HL-60 (cell line): ENCODE measurements around the gene NKAIN2.

ENCODE experiments used
- DNase-seq, 2 experiments: peaks; one replicate each; pipeline ENCODE4 v3.0.0-alpha.2; 2010 to 2020; ENCODE audit warnings: low read depth in 1 of 2, low spot score in 1 of 2
- H3K27ac ChIP-seq: fragments of 250-450 bp; sonication (Bioruptor Pico); replicated peaks from 2 replicates; pipeline ENCODE4 v1.5.1; 2020; ENCODE audit warnings: mild to moderate bottlenecking, moderate library complexity
- H3K27me3 ChIP-seq: fragments of 250-450 bp; sonication (Bioruptor Pico); 2 replicates; pipeline ENCODE4 v1.5.1; 2021; ENCODE audit warnings: mild to moderate bottlenecking, moderate library complexity; ENCODE audit not compliant: insufficient read depth, poor library complexity, severe bottlenecking
- H3K4me3 ChIP-seq: replicated peaks from 2 replicates; pipeline ENCODE4 v1.5.1; 2011; ENCODE audit warnings: mild to moderate bottlenecking, control low read depth, low read length; ENCODE audit not compliant: insufficient read depth
- CTCF ChIP-seq: IDR thresholded peaks from one replicate; pipeline ENCODE4 v1.5.1; 2011; ENCODE audit warnings: low read length, control low read depth, inconsistent platforms; ENCODE audit not compliant: insufficient read depth
- GABPA ChIP-seq: IDR thresholded peaks from 2 replicates; pipeline ENCODE4 v1.6.1; 2012; ENCODE audit warnings: low read depth
- POLR2AphosphoS5 ChIP-seq: IDR thresholded peaks from 2 replicates; pipeline ENCODE4 v1.6.1; 2012; ENCODE audit warnings: low read depth
- REST ChIP-seq: IDR thresholded peaks from 2 replicates; pipeline ENCODE4 v1.6.1; 2012; ENCODE audit warnings: low read depth; ENCODE audit not compliant: insufficient replicate concordance
- SPI1 ChIP-seq: IDR thresholded peaks from 2 replicates; pipeline ENCODE4 v1.6.1; 2012; ENCODE audit warnings: low read depth, mild to moderate bottlenecking, borderline replicate concordance

Gene NKAIN2

GRCh38 chr6:124057461-124057860, 253.8 kb downstream of the NKAIN2 start:
- Histone ChIP-seq H3K4me3 (no peak overlapping the region), H3K27me3 (no peaks in the 10 kb centered on the region), H3K27ac (no peak overlapping the region)
- TF ChIP-seq GABPA, result no peak
- TF ChIP-seq SPI1, result no peak
- no peak for TF ChIP-seq POLR2AphosphoS5
- DNase-seq, result no peak

- Histone ChIP-seq H3K4me3 (no peak overlapping the region), H3K27me3 (no peaks in the 10 kb centered on the region), H3K27ac (no peak overlapping the region)
- DNase-seq, result no peak
- TF ChIP-seq POLR2AphosphoS5 (no peak), CTCF (no peak)
These were observed 260.9 kb downstream of the NKAIN2 start for GRCh38 chr6:124064317-124065113.

- Histone ChIP-seq H3K27me3 (no peaks in the 10 kb centered on the region), H3K4me3 (no peak overlapping the region), H3K27ac (no peak overlapping the region)
- DNase-seq, result no peak
- no peak for TF ChIP-seq SPI1
- TF ChIP-seq POLR2AphosphoS5, result no peak
- no peak for TF ChIP-seq REST
- no peak for TF ChIP-seq CTCF
- no peak for TF ChIP-seq GABPA
These were observed 262.6 kb downstream of the NKAIN2 start for GRCh38 chr6:124066269-124066668.

- no peak overlapping the region for H3K4me3 ChIP-seq
- no peak for TF ChIP-seq POLR2AphosphoS5
- no peak for TF ChIP-seq CTCF
- TF ChIP-seq GABPA, result no peak
- no peak for TF ChIP-seq REST
- TF ChIP-seq SPI1, result no peak
- no peaks in the 10 kb centered on the region for H3K27me3 ChIP-seq
- no peak for DNase-seq
- no peak overlapping the region for H3K27ac ChIP-seq
These were observed 263.4 kb downstream of the NKAIN2 start for GRCh38 chr6:124066946-124067552.
